ENCODE results near the gene ZNF423.

ZNF423 gene

GRCh38 chr16:49488336-49488735 lies 367.6 kb downstream of the ZNF423 start:
- DNase-seq (ENCODE audit: extremely low read depth, low read depth) = no peak
- TF ChIP-seq CTCF (IDR thresholded peaks at IDR 0.05; ENCODE audit: low read depth, low read length) = no peak

DNA sequence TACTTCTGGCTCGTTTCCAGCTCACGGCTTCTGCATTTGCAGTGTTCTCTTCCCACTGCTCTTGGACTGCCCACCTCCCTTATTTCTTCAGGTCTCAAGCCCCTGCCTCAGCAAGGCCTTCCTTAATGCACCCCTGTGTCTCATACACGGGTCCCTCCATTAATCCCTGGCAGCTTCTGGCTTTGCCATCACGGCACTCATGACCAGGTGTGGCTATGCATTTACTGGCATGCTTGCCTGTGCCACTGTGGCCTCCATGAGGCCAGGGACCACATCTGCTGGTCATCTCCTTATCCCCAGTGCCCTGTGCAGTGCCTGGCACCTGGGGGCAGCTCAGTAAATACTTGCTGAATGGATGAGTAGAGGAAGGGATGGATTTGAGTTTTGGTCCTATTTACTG lies 368.2 kb downstream of the ZNF423 start:
- no peak for DNase-seq (ENCODE audit: extremely low read depth, low read depth)
- TF ChIP-seq CTCF (IDR thresholded peaks at IDR 0.05; ENCODE audit: low read depth, low read length) = no peak

- DNase-seq (ENCODE audit: extremely low read depth, low read depth) = no peak
- TF ChIP-seq CTCF (IDR thresholded peaks at IDR 0.05; ENCODE audit: low read depth, low read length) = no peak
These were observed 369.5 kb downstream of the ZNF423 start for GRCh38 chr16:49486400-49486799.

DNA sequence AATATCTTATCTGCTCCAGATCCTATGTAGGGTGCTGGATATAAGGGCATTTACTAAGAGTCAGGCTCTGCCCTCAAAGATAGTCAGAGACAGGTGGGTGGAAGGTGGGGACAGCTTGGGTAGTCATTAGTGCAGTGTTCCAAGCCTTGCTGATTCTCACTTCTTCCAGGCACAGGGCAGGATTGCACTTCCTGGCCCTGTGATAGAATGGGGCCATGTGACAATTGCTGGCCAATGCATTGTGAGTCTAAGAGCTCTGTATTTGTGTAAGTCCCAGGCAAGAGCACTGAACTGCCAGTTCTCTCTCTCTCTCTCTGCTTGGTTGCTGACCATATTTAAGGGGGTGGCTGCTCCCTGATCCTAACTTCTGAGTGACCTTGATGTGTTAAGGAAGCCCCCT lies 370.2 kb downstream of the ZNF423 start:
- no peak for TF ChIP-seq CTCF (IDR thresholded peaks at IDR 0.05; ENCODE audit: low read depth, low read length)
- DNase-seq (ENCODE audit: extremely low read depth, low read depth) = no peak

GRCh38 chr16:49484936-49485335 lies 371.0 kb downstream of the ZNF423 start:
- no peak for TF ChIP-seq CTCF (IDR thresholded peaks at IDR 0.05; ENCODE audit: low read depth, low read length)
- DNase-seq (ENCODE audit: extremely low read depth, low read depth) = no peak

- no peak for DNase-seq (ENCODE audit: extremely low read depth, low read depth)
- no peak for TF ChIP-seq CTCF (IDR thresholded peaks at IDR 0.05; ENCODE audit: low read depth, low read length)
These were observed 371.5 kb downstream of the ZNF423 start for GRCh38 chr16:49484451-49484849.

DNA sequence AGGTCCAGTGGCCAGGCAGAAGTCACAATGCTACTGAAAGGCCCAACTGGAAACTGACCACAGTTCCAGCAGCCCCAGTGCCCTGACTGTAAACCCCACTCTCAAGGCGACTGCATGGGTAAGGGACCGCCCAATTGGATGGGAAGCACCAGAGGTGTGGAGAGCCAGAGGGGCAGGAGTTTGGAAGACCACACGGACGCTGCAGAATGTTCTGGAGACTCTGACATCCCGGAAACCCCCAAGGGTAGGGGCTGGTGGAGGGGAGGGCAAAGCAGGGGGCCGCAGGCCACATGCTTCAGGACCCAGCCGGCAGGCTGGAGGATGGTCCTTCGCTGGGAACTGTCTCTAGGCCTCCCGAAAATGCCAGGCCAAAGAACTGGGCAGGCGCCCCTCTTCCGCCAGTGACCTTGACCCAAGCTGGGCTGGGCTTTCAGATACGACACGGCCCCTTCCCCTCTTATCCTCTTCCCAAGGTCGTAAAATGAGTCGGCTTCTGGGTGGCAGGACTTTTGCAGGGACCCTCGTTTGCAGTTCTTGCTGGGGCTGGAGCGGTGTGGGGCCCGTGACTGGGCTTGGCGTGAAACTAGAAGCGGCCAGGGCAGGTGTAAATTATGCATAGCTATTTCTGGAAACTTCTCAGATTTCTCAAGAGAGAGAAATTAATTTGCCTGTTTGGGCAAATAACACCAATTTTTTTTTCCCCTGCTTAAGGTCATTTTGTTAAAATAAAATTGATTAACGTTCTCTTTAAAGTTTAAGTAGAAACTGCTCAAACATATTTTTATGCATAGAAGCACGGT lies 372.1 kb downstream of the ZNF423 start:
- no peak for TF ChIP-seq CTCF (IDR thresholded peaks at IDR 0.05; ENCODE audit: low read depth, low read length)
- no peak for DNase-seq (ENCODE audit: extremely low read depth, low read depth)

Measured in AG09319 (cell line).